Esophagus muscularis mucosa (tissue), 4 donors: ENCODE data around the gene TRAF3.

ENCODE experiments used
- EP300 ChIP-seq: sonication (generic); formaldehyde crosslinking; IDR thresholded peaks from one replicate; pipeline ENCODE4 v1.6.1; 2017; ENCODE audit warnings: antibody characterized with exemption
- POLR2A ChIP-seq: fragments of 450-650 bp; IDR thresholded peaks from one replicate; pipeline ENCODE4 v1.6.1; 2017; ENCODE audit warnings: antibody characterized with exemption, moderate library complexity, mild to moderate bottlenecking, low read depth
- POLR2AphosphoS5 ChIP-seq, 2 donors: sonication (generic); formaldehyde crosslinking; IDR thresholded peaks; one replicate each; pipeline ENCODE4 v1.6.1; 2017; ENCODE audit warnings: antibody characterized with exemption in 2 of 2
- TF ChIP-seq, protein P1 (sequence below), 3 experiments: fragments of 200-600 bp in 2 of 3; fragments of 450-650 bp in 1 of 3; sonication (generic) in 2 of 3; IDR thresholded peaks; one replicate each; pipeline ENCODE4 v1.5.1; 2017 to 2019; ENCODE audit warnings: antibody characterized with exemption in 3 of 3, mild to moderate bottlenecking in 2 of 3, moderate library complexity in 1 of 3

GRCh38 chr14:102932484-102933248 lies 155.4 kb downstream of the TRAF3 start:
- TF ChIP-seq, protein P1, sequence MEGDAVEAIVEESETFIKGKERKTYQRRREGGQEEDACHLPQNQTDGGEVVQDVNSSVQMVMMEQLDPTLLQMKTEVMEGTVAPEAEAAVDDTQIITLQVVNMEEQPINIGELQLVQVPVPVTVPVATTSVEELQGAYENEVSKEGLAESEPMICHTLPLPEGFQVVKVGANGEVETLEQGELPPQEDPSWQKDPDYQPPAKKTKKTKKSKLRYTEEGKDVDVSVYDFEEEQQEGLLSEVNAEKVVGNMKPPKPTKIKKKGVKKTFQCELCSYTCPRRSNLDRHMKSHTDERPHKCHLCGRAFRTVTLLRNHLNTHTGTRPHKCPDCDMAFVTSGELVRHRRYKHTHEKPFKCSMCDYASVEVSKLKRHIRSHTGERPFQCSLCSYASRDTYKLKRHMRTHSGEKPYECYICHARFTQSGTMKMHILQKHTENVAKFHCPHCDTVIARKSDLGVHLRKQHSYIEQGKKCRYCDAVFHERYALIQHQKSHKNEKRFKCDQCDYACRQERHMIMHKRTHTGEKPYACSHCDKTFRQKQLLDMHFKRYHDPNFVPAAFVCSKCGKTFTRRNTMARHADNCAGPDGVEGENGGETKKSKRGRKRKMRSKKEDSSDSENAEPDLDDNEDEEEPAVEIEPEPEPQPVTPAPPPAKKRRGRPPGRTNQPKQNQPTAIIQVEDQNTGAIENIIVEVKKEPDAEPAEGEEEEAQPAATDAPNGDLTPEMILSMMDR (IDR thresholded peaks at IDR 0.05) = no peak
- no peak for TF ChIP-seq EP300
- no peak for TF ChIP-seq POLR2AphosphoS5 (IDR thresholded peaks at IDR 0.05)
- TF ChIP-seq POLR2A = no peak
